Stimulated activated CD4-positive, alpha-beta T cell treated with anti-CD3 and anti-CD28 coated beads, Interleukin-12 subunit alpha, Interleukin-12 subunit beta, amount 100 ng/mL, for 48 hours (primary cell): ENCODE results near the gene HOXD9.

ENCODE experiments used
- DNase-seq, 3 donors: peaks; one replicate each; pipeline ENCODE4 v3.0.0-alpha.2; 2020; ENCODE audit warnings: low read depth in 2 of 3, low spot score in 1 of 3

The HOXD9 gene

GRCh38 chr2:176164611-176165369, 42.3 kb downstream of the HOXD9 start:
- no peak for DNase-seq

GRCh38 chr2:176165370-176166050, 43.0 kb downstream of the HOXD9 start:
- no peak for DNase-seq

DNA sequence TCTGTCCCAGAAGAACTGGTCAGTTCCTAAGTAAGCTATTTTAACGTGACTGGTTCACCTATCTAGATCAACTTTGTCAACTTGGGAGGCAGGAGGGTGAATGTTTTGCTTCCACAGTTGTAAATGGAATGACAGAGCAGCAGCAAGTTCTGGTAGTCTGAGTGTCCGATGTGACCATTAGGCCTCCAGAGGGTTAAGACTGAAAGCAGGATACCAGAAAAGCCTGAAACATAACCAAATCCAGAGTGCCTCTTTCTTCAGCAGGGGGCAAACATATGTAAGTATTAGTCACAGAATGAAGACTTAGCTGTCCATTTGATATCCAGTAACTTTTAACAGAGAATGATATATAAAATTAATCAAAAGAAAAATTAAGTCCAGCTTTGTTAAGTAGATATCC, 43.8 kb downstream of the HOXD9 start:
- DNase-seq = no peak

GRCh38 chr2:176167398-176167797, 44.9 kb downstream of the HOXD9 start:
- DNase-seq = no peak

DNA sequence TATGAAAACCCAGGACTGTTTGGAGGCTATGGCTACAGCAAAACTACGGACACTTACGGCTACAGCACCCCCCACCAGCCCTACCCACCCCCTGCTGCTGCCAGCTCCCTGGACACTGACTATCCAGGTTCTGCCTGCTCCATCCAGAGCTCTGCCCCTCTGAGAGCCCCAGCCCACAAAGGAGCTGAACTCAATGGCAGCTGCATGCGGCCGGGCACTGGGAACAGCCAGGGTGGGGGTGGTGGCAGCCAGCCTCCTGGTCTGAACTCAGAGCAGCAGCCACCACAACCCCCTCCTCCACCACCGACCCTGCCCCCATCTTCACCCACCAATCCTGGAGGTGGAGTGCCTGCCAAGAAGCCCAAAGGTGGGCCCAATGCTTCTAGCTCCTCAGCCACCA, 46.7 kb downstream of the HOXD9 start:
- no peak for DNase-seq

DNA sequence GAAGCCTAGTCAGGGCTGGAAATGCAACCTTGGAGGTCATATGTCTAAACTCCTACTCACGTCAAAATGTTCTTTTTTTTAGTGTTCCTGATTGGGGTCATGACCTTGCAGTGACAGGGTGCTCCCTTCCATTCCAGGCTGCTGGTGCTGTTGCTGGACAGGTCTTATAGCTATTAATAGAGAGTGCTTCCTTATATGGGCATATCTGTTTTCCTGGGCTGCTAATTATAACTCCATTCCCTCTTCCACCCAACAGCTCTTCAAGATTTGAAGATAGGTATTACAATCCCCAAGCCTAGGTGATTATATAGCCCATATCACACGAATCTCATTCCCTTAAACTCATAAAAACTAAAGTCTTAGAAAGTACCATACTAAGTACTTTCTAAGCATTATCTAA, 47.2 kb downstream of the HOXD9 start:
- DNase-seq = no peak

GRCh38 chr2:176170602-176171305, 48.2 kb downstream of the HOXD9 start:
- DNase-seq = no peak

- DNase-seq = no peak
Measured at GRCh38 chr2:176171351-176172006, 49.0 kb downstream of the HOXD9 start.

GRCh38 chr2:176172007-176172894, 49.7 kb downstream of the HOXD9 start:
- no peak for DNase-seq

DNA sequence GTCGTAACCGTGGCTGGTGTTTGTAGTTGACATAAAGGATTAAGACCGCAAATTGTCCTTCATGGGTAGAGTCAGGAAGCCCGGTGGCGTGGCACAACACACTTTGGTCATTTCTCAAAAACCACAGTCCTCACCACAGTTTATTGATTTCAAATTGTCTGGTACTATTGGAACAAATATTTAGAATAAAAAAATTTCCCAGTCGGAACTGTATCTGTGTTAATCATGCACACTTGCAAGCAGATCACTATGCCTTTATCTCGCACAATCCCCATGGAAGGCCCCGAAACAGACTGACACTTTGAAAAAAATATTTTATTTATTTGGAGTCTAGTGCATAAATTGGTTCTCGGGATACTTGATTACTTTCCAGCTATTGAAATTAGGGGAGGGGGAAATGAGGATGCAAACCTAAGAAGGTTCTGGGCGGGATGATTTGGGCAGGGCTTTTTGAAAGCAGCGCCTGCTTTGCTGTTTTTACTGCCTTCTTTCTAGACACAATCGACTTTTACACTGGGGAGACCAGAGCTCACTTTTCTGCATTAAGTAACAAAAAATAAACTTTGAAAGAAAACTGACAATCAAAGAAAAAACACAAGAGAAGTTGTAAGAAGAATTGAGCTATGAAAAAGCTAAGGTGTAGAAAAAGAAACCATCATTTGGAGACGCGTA, 50.5 kb downstream of the HOXD9 start:
- no peak for DNase-seq

DNA sequence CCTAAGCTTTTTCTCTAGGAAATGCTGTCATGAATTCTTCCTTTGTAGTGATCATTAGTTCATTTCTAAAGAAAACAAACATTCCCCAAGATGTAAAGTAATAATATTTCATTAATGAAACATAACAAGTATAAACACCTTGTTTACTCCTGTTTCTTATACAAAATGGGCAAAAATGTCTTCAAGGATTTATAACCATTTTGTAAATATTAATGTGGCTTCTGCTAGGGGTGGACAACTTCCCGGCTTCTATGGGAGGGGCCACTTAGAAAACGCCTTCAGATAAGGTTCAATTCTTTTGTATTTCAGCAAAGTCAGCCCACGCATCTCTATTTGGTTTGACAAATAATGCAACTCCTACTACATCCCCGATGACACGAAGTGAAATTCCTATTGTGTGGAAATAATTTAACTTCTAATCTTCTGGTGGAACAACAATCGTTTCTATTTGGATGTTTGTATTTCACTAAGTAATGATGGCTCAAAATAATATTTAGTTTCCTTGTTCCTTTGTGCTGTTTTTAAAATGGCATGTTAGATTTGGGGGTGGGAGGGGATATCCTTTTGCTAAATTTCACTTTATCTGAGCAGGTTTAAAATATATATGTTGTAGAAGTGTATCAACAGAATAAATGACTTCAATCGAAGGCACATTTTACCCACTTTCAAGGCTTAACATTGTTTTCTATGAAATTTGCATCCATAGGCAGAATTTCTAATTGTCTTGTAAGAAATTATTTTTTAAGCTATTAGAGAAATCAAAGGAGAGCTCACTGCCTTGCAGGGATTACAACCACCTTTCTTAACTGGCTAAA, 51.3 kb downstream of the HOXD9 start:
- DNase-seq = no peak

DNA sequence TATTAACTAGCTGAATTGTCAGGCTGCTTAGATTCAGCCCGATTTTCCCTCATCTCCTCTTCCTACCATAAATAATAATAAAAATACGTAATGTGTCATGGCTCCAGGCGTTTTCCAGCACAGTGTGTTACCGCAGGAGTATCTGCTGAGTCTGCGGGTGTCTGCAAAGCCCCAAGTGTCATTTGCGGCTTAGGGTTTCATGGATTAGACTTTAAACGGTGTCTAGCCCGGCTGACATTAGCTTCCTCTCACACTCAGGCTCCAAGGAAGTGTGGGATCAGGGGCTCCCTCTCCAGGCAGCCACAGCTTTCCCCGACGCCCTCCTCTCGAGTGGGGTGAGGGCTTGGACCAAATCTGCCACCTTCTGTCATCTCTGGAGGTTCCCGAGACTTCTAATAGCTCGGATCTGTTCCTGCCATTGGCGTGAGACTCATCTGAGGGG, 51.9 kb downstream of the HOXD9 start:
- DNase-seq = no peak
